Measurements from ENCODE around the gene DHRS12.

Gene DHRS12, protein sequence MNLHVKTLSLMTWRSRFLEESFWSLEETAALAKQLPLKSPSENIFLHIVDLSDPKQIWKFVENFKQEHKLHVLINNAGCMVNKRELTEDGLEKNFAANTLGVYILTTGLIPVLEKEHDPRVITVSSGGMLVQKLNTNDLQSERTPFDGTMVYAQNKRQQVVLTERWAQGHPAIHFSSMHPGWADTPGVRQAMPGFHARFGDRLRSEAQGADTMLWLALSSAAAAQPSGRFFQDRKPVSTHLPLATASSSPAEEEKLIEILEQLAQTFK

DNA sequence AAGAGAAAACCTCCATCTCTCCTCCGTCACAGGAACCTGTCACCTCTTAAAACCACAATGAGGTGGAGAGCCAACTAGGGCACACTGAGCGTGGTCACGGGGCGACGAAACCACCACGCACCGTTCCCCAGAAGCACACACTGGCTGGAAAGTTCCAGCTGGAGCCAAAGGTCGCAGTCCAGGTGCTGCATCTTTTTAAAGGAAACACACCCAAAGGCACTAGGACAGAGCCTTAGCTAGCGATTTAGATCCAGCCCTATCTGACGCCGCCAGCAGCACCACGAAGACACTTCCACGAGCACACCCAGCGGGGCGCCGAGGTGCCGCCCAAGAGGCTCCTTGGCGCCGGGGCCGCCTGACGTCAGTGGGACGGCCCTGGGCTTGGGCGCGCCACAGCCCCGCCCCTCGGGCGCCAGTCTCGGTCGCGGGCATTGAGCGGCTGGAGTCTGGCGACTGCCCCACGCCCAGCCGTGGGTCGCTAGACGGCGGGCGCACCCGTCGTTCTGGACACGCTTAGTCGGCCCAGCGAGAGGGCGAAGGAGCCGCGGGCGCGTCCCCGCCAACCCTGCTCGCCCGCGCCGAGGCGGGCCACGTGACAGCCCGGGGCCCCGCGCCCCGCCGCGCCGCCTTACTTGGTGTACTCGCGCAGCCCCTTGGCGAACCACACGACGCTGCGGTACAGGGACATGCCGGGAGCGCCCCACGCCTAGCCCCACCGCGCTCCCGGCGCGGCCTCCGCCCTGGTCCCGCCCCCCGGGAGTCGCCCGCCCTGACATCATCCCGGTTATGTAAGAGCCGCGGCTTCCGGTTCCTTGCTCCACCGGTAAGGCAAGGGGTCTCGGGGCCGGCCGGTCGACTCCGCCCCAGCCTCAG lies at the start of gene DHRS12:
Gene DHRS12 (minus strand): TSS at position 742 of the 873 bp plus-strand sequence. CDS start 4,504 bp downstream, outside the sequence.
- peak; percentile 89 for DNase-seq

DNA sequence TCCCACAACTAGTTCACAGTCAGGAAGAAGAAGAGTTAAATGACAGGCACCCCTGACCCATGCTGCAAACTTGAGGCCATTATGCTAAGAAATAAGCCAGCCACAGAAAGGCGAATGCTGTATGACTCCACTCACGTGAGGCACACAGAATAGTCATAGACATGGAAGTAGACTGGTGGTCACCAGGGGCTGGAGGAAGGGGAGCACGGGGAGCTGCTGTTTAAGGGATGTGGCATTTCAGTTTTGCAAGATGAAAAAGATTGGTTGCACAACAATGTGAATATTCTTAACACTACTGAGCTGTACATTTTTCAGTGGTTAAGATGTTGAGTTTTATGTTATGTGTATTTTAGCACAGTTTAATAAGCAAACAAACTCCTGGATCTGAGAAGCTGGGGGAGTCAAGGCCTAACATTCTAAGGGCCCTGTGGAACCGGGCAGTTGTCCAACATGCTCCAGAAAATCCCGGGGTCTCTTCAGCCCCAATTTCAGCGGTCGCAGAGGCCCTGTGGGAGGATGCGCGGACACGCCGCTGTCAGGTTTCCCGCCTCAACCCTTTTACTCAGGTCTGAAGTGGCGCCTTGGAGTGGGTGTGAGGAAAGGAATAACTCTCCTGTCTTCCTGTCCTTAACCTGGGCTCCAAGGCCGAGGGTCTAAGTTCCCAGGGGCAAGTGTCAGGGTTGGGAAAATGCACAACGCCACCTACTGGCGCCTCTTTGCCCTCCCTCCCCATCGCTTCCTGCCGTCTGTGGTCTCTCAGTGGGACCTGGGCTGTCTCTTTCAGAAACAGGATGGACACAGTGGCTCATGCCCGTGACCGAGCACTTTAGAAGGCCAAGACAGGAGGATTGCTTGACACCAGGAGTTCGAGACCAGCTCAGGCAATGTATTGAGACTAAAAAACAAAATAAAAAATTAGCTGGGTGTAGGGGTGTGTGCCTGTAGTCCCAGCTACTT lies 45.5 kb upstream of the DHRS12 start:
- peak; percentile 56 for DNase-seq

DNA sequence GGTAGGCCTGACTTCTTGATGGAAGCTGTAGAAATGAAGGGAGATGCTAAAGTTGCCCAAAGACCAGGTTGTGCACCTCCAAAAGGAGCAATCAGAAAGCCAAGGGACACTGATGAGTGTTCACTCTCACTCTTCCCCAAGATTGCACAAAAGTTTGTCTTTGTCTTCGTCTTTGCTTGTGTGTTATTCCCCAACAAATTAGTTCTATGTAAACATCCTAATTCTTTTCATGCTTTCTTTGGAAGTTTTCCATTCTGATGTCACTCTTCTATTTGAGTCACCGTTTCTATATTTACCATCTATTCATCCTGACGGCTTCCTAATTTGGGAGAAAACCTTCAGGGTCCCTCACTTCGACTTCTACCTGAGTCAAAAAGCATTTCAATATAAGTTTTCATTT lies 44.7 kb upstream of the DHRS12 start:
- no peak for DNase-seq

DNA sequence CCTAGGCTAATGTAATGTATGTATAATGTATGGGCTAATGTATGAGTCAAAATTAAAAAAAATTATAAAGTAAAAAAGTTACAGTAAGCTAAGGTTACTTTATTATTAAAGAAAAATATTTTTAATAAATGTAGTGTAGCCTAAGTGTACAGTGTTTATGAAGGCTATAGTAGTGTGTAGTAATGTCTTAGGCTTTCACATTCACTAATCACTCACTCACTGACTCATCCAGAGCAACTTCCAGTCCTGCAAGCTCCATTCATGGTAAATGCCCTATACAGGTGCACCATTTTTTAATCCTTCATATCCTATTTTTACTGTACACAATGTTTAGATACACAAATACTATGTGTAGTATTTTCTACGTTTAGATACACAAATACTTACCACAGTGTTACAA lies 42.8 kb upstream of the DHRS12 start:
- no peak for DNase-seq

DNA sequence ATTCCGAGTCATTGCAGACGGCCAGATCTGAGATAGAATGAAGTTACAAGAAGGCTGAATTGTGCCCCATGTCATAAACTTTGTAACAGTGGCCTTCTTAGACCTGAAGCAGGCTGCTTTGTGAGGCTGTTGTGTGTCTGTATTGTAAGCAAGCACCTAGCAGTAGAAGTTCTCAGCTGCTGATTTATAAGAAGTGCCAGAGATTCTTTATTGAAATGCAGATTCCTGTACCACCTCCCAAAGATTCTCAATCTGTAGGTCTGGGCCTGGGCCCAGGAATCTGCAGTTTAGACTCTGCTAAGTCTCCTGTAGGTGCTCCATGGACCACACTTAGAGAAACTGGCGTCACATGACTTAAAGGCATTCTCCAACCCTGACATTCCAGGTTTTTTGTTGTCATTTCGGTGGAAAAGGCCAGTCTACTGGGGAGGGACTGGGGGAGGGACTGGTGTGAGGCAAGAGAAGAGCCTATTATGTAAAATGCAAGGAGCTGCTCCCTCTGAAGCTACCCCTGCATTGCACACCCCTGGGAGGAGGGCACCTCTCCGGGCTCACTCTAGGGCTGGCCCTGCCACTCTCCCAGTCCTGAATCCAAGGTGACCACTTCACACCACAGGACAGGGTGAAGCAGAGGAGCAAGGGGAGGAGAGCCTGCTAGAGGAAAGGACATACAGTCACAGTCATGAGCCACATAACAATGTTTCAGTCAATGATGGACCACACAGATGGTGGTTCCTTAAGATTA lies 41.8 kb upstream of the DHRS12 start:
- DNase-seq, result no peak

DNA sequence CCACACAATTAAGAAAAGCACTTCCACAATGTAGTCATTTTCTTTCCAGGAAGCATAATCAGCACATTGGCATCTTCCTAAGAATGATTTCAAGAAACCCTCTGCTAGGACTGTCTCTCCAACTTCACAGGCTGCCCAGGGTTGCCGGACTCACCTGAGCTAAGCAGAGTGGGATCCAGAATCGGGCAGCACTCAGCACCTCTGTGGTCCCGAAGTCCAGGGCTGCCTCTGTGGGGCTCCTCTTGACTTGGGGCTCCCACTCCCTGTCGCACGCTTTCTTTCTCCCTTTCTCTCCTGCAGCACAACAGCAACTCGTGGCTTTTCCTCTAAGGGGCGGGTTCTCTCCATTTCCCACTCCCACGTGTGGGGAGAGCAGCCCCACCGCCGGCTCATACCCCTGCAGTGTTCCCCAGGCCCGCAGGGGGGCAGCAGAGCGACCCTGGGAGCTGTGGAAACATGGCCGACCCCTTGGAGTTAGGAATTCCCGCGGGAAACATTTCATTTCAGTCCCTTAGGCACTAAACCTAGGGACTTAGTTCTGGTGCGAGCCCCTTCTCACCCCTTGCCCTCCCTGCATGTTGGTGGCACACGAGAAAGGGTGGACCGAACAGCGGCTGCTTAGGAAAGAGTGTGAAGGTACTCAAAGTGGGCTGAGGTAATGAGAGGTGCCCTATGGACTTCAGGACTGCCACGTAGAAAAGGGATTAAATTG lies 41.1 kb upstream of the DHRS12 start, which contains the start of gene TMEM272:
Gene TMEM272 (minus strand): TSS at position 316 of the 712 bp plus-strand sequence. CDS start 6,647 bp downstream, outside the sequence.
- DNase-seq, result peak; percentile 76

DNA sequence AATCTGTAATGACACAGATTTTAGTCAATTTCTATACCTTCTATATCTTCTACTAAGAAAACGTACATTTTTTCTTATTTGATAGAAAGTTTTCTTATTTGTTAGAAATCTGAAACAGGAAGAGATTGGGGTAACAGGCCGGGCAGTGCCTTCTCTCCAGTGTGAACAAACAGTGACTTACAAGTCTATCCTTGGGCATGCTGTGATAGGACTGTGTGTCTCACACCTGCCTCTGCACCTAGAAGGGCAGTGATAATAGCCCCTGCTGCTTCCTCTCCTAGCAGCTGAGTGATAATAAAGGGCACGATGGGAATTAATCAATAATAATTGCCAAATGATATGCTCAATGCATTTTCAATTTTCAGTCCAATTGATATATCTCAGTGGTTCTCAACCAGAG lies 39.6 kb upstream of the DHRS12 start:
- no peak for DNase-seq

DNA sequence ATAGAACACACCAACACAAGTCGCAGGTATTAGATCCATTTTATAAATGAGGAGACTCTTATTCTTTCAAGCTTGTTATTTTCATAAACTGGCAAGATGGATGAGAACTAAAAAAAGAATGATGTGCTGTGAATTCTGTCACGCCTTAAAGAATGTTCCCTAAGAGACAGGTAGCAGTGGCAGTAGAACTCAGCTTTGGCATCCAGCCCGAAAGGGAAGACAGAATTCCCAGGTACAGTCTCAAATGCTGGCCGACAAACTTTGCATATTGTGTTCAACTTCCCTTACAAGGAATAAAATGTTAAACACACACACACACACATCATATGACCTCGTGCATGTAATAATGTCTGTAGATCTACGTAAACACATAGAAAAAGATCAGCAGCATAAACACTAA lies 37.8 kb upstream of the DHRS12 start:
- DNase-seq, result no peak

DNA sequence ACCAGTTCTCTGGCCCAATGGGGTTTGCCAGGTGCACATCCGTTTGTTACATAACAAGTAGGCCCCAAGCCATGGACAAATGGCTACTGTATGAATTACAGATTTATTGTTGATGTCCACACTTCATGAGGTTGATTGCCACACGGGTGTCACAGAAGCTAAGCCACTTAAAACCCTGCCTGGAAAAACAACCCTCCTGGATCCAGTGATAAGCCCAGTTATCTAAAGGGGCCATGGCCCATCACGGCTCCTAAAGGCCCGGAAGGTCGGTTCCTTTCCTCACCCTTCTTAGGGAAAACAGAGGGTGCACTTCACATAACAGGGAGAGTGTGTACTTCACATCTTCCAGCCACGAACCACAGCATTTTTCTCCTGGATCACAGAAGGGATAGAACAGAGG lies 37.0 kb upstream of the DHRS12 start:
- DNase-seq, result no peak

DNA sequence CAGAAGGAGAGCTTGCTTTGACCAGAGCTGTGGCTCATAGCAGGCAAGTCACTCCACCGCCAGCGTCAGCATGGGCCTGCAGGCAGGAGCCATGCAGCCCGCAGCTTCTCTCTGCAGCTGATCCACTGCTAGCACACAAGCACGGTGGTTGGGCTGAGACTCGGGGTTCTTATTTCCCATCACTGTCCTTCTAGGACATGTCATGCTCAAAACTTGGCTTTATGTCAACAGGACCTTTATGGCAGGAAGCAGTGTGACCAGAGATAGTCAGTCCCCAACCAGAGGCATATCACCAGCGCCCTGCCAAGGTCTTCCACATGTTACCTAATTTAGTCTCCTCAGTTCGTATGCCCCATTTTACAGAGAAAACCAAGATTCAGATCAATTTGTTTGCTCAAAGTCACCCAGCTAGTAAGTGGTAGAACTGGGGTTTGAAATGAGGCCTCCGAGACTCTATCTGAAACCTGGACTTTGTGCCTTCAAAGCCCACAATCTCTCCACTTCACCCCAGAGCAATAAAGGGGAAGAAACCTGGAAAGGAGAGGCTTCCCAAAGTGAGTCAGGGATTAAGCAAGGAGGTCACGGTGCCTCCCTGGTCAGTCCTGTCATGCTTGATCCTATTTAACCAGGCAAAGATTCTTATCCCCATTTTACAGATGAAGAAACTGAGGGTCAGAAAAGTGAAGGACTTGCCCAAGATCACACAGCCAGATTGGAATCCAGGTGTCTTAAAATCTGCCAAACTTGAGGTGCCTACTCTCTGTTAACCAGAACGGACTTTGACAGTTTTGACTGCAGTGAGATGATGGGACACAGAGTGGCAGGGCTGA lies 36.0 kb upstream of the DHRS12 start:
- DNase-seq, result no peak

DNA sequence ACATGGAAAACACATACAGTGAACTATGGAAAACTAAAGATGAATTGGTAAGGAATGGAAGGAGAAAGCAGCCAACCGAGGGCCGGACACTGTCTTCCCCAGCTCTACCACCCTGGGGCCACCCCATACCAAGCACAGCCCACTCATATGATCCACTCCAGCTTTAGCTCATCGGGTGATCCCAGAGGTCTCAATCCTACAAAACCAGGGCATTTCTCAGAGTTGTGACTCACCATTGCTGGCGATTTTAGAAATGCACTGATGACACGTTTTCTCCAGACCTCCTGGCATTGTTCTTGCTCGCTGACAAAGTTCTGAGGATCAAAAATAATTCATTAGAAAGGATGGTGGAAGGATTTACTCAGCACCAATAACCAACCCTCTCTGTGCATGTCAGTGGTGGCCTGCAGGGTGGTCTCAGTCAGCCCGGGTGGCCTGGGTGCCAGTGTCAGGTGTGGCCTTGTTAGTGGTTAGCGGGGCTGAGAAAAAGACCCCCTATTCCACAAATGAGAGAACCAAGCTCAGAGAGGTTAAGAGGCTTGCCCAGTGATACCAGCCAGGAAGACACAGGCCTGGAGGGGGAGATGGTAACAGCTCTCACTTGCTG lies 34.4 kb upstream of the DHRS12 start:
- no peak for DNase-seq

DNA sequence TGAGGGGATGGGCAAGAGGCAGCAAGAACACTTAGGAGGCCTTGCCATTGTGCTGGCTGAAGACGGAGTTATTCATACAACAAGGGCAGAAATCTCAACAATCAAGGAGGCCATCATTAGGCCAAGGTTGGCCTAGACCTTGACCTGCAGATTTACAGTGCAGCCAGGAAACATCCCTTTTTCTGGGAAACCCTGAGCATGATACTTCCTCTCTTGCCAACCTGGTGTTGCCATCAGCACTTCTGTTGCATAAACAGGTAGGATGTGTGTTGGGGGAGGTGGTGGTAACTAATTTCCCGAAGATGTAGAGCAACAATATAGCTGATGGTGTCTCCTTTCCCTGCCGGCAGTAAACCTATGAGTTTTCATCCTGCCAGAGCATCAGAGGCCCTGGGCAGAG lies 33.1 kb upstream of the DHRS12 start:
- no peak for DNase-seq

DNA sequence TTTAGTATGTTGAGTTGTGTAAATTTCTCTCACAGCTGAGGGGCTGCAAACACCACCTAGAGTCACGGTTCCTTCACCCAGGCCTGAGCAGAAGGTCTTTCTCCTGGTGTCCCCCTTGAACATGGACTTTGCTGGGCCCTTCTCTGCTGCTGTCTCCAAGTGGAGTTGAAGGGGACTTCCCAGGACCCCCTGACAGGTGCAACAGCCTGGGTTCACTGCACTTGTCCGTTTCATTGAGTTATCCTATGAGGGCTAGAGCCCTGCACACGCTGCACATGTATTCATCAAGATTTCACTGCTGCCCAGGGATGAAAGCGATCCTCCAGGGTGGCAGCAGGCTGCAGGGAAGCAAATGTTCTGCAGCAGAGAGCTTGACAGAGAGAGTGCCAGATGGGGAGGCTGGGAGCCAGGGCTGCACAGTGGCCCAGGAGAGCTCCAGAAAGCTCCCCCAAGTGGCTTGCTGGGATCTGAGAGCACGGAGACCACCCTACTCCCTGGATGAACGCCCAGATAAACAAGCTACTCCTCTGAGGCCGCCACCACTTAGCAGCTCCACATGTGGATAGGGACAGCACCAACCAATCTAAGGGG lies 30.7 kb upstream of the DHRS12 start:
- no peak for DNase-seq

DNA sequence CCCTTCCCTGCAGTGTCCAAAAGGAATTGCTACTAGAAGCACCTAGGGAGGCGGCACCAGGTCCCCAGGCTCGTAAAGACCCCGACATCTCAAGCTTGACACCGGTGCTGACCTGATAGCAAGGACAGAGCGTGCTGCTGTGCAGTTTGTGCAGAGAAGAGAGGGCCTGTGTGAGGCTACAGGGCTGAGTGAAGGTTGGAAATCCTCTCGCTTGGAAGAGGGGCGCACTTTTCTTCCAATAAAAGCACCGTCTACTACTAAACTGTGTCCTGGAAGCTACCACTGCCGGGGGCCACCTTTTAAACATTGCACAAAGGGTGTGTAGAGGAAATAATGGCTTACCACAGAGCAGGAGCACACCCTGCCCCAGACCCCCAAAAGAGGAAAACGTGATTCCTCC lies 30.0 kb upstream of the DHRS12 start:
- no peak for DNase-seq

DNA sequence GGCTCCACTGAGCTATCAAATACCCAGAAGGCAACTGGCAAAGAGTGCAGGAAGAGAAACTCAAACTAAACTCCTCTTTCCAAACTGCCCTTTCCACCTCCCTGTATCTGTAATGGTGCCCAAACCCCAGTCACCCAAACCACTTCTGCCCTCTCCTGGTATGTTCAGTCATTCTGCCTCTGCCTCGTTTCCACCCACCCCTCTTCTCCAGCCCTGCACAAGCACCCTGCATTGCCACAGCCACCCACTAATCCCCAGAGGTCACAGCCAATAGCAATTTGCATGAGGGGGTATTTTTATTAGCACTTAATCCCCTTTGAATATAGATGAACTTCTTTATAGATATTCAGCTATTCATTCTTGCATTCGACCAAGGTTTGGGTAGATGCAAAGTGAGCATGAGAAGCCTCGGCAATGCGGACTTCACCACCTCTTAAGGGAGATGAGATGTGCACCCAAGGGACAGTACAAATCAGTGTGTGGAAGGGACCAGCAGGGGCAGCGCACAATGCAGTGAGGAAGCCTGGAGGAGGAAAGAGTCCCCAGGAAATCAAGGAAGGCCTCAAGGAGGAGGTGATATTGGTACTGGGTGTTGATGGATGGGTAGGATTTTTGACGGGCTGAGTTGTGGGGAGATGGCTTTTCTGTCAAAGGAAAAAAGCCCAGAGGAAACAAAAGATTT lies 28.6 kb upstream of the DHRS12 start:
- DNase-seq, result peak; percentile 48

DNA sequence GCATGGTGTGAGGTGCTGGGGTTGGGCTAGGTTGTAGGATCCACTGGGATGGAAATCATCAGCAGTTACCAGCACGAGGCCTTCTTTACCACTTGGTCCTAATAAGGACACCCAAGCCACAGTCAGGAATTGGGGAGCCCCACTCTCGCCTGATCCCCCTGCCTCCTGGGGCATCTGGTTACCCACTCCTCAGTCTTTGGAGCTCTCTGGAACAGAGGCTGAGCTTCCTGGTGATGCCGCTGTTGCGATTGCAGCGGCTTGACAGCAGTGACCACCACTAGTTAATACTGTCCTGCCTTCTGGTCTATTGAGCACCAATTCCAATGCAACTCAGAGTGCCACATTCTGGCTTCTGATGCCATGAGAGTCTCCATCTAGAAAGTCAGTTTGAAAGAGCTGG lies 27.6 kb upstream of the DHRS12 start:
- DNase-seq, result no peak

DNA sequence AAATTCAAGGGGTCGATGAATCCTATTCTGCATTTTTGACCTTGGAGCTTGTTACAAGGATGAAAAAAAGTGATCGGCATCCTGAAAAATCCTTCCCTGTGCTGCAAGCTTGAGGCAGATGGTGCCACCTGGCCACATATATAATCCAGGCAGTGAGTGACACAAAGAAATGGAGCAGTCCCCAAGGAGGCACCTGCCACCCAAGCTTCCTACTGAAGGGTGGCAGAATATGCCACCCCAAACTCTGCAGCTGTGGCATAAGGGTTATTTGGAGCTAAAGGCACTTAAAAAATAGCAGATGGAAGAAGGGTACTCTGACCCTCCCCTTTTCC lies 25.6 kb upstream of the DHRS12 start:
- DNase-seq, result no peak

DNA sequence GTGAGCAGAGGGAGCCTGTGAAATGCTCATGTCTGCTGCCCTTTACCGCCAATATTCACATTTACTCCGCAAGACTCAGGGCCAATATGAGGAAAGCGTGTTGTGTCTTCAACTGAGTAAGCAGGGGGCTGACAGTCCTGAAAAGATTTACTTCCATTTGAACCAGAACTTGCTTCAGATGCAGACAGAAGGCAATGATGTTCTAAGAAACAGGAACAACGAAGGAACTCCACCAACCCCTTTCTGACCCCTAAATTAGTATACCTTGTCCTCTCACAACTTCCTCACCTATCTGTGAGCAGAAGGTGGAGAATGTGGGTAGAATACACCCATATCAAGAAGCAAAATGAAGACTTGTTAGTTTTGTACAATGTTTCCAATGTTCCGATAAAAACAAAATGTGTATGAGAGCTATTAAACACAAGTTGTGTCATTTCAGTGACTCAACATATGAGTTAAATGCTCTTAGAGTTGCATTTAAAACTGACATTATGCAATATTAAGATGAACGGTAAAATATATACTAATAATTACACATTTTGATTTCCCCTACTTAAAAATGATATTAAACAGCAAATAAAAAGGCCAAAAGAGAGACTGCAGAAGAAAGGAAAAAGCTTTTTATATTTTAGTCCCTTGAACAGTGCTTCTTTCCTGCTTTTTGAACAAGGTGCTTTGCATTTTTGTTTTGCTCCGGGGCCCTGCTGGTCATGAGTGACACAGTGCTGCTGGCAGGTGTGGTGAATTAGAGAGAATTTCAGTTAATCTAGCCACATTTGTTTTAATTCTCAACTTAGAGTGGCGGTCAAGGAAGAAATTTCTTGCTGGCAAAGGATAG lies 25.0 kb upstream of the DHRS12 start:
- no peak for DNase-seq

Data from 8988T (cell line).